GM23338 (cell line): Measurements from ENCODE around the gene RASGRF2. TPM values are rescaled to one million over a fixed set of nuclear protein-coding genes. Genes with fewer than 3 reads are reported as not detected.
A peak's percentile ranks its signal among the peaks of the same experiment; 100 is the strongest.

Source experiments
- ATAC-seq: fragments of 200-7000 bp; cut with Tn5 transposase; 3 replicates; pipeline ENCODE4 v1.9.1; 2020
- DNase-seq: peaks from one replicate; pipeline ENCODE4 v3.0.0-alpha.2; 2015; ENCODE audit warnings: low spot score
- H2AFZ ChIP-seq: fragments of 200-600 bp; sonication (generic); 2 replicates; pipeline ENCODE4 v1.8.0; 2016; ENCODE audit warnings: antibody characterized with exemption, mild to moderate bottlenecking, moderate library complexity
- H3F3A ChIP-seq: fragments of 200-600 bp; sonication (generic); replicated peaks from 2 replicates; pipeline ENCODE4 v1.8.0; 2017; ENCODE audit warnings: antibody characterized with exemption, mixed run types, low read depth
- H3K27ac ChIP-seq: fragments of 200-600 bp; sonication (generic); 2 replicates; pipeline ENCODE4 v1.6.1; 2016; ENCODE audit warnings: low read depth
- H3K27me3 ChIP-seq: fragments of 200-600 bp; sonication (generic); 2 replicates; pipeline ENCODE4 v1.8.0; 2016; ENCODE audit warnings: mild to moderate bottlenecking, mixed run types, moderate library complexity; ENCODE audit not compliant: insufficient read depth
- H3K36me3 ChIP-seq: fragments of 200-600 bp; sonication (generic); 2 replicates; pipeline ENCODE4 v1.8.0; 2016; ENCODE audit warnings: mild to moderate bottlenecking; ENCODE audit not compliant: insufficient read depth
- H3K4me1 ChIP-seq: fragments of 200-600 bp; sonication (generic); 2 replicates; pipeline ENCODE4 v1.8.0; 2016; ENCODE audit warnings: mild to moderate bottlenecking, moderate library complexity; ENCODE audit not compliant: insufficient read depth
- H3K4me2 ChIP-seq: fragments of 200-600 bp; sonication (generic); 2 replicates; pipeline ENCODE4 v1.7.1; 2017; ENCODE audit warnings: mixed run types
- H3K4me3 ChIP-seq: fragments of 200-600 bp; sonication (generic); 2 replicates; pipeline ENCODE4 v1.6.1; 2016; ENCODE audit warnings: mixed run types
- H3K79me2 ChIP-seq: fragments of 200-600 bp; sonication (generic); replicated peaks from 2 replicates; pipeline ENCODE4 v1.8.0; 2017; ENCODE audit warnings: mild to moderate bottlenecking; ENCODE audit not compliant: insufficient read depth
- H3K9me2 ChIP-seq: fragments of 200-600 bp; sonication (generic); 2 replicates; pipeline ENCODE4 v1.8.0; 2017; ENCODE audit not compliant: insufficient read depth
- H4K20me1 ChIP-seq: fragments of 200-600 bp; sonication (generic); replicated peaks from 2 replicates; pipeline ENCODE4 v1.8.0; 2017; ENCODE audit warnings: mild to moderate bottlenecking; ENCODE audit not compliant: insufficient read depth
- H3K27ac Mint-ChIP-seq: 2 replicates; pipeline ENCODE4 v1.8.0; 2020; ENCODE audit warnings: inconsistent platforms, mild to moderate bottlenecking, moderate library complexity, mixed read lengths
- H3K27me3 Mint-ChIP-seq: 3 replicates; pipeline ENCODE4 v1.8.0; 2022; ENCODE audit warnings: low read depth, mild to moderate bottlenecking, moderate library complexity, mixed read lengths, inconsistent platforms; ENCODE audit not compliant: insufficient read depth, poor library complexity
- H3K36me3 Mint-ChIP-seq: 3 replicates; pipeline ENCODE4 v1.8.0; 2021; ENCODE audit warnings: low read depth, mild to moderate bottlenecking, inconsistent platforms, moderate library complexity, mixed read lengths
- H3K4me1 Mint-ChIP-seq: 3 replicates; pipeline ENCODE4 v1.8.0; 2020; ENCODE audit warnings: mild to moderate bottlenecking, inconsistent platforms, mixed read lengths
- H3K4me3 Mint-ChIP-seq: 3 replicates; pipeline ENCODE4 v1.8.0; 2021; ENCODE audit warnings: moderate library complexity, mild to moderate bottlenecking, inconsistent platforms, mixed read lengths
- H3K9me3 Mint-ChIP-seq: 3 replicates; pipeline ENCODE4 v1.8.0; 2020; ENCODE audit warnings: moderate library complexity, mild to moderate bottlenecking, inconsistent platforms, mixed read lengths
- CREB1 ChIP-seq: fragments of 250-450 bp; sonication (Bioruptor Pico); IDR thresholded peaks from 2 replicates; pipeline ENCODE4 v1.5.0; 2020; ENCODE audit warnings: low read depth, mild to moderate bottlenecking, moderate library complexity
- EZH2 ChIP-seq: fragments of 200-600 bp; sonication (generic); IDR thresholded peaks from one replicate; pipeline ENCODE4 v1.8.0; 2017; ENCODE audit warnings: antibody characterized with exemption, mild to moderate bottlenecking, low read depth; ENCODE audit not compliant: unreplicated experiment
- EZH2phosphoT487 ChIP-seq: fragments of 200-600 bp; sonication (generic); IDR thresholded peaks from one replicate; pipeline ENCODE4 v1.8.1; 2018; ENCODE audit warnings: antibody characterized with exemption; ENCODE audit not compliant: unreplicated experiment
- JUNB ChIP-seq: IDR thresholded peaks from one replicate; pipeline ENCODE4 v1.6.1; 2016; ENCODE audit warnings: antibody characterized with exemption; ENCODE audit not compliant: unreplicated experiment
- NANOG ChIP-seq: IDR thresholded peaks from 2 replicates; pipeline ENCODE4 v1.6.1; 2016; ENCODE audit warnings: antibody characterized with exemption, borderline replicate concordance
- POLR2AphosphoS5 ChIP-seq: IDR thresholded peaks from 2 replicates; pipeline ENCODE4 v1.6.1; 2016; ENCODE audit warnings: antibody characterized with exemption, low read depth
- STAT1 ChIP-seq: IDR thresholded peaks from one replicate; pipeline ENCODE4 v1.6.1; 2016; ENCODE audit warnings: antibody characterized with exemption; ENCODE audit not compliant: unreplicated experiment
- ZNF114 ChIP-seq: fragments of 250-450 bp; sonication (Bioruptor Pico); IDR thresholded peaks from 2 replicates; pipeline ENCODE4 v1.5.0; 2020; ENCODE audit warnings: mild to moderate bottlenecking, moderate library complexity
- ZNF331 ChIP-seq: fragments of 250-450 bp; sonication (Bioruptor Pico); IDR thresholded peaks from 2 replicates; pipeline ENCODE4 v1.5.0; 2020; ENCODE audit warnings: low read depth, mild to moderate bottlenecking, moderate library complexity
- polyA plus RNA-seq: library from polyadenylated mRNA; unstranded; fragments of >200 nt; fragmentation: Nextera tagmentation; extraction: Ambion mirVana; gene quantifications from 2 replicates; pipeline ENCODE4 v1.2.1, GENCODE V29; 2016
- total RNA-seq: library from RNA; depleted of rRNA; stranded (reverse); fragments of >200 nt; shearing (Covaris generic); gene quantifications from 2 replicates; pipeline ENCODE4 v1.2.3, GENCODE V29; 2014
- TF ChIP-seq, protein P1 (sequence below): fragments of 250-450 bp; sonication (Bioruptor Pico); IDR thresholded peaks from 2 replicates; pipeline ENCODE4 v1.5.0; 2020; ENCODE audit warnings: mild to moderate bottlenecking, moderate library complexity
- TF ChIP-seq, protein P2 (sequence below): IDR thresholded peaks from one replicate; pipeline ENCODE4 v1.6.1; 2018; ENCODE audit warnings: antibody characterized with exemption; ENCODE audit not compliant: unreplicated experiment

RASGRF2 gene
- total and polyA plus RNA-seq, 2 experiments from 2014 or later, result 5.0 to 19.2 TPM

DNA sequence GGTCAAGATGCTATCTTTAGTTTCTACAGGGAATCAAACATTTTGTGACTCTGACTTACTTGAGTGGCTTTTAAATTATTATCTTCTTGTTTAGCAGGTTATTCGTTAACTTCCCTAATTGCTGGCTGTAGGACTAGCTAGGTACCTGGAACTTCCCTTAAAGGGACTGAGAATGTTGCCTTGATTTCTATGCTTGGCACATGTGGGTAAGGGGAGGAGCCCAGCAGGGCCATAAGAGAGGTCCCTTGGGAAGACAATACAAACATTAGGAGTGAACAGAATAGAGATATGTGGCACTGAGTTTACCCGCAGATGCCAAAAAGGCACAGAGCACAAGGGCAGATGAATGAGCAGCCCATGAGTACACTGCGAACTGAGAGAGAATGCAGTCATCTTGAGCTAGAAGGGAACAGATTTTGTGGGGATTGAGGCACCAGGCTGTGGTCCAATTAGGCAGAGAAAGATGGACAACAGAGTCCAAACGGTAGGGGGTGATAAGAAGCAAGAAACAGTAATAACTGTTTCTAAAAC is 282.8 kb downstream of the RASGRF2 start (continued):
- TF ChIP-seq, protein P1, sequence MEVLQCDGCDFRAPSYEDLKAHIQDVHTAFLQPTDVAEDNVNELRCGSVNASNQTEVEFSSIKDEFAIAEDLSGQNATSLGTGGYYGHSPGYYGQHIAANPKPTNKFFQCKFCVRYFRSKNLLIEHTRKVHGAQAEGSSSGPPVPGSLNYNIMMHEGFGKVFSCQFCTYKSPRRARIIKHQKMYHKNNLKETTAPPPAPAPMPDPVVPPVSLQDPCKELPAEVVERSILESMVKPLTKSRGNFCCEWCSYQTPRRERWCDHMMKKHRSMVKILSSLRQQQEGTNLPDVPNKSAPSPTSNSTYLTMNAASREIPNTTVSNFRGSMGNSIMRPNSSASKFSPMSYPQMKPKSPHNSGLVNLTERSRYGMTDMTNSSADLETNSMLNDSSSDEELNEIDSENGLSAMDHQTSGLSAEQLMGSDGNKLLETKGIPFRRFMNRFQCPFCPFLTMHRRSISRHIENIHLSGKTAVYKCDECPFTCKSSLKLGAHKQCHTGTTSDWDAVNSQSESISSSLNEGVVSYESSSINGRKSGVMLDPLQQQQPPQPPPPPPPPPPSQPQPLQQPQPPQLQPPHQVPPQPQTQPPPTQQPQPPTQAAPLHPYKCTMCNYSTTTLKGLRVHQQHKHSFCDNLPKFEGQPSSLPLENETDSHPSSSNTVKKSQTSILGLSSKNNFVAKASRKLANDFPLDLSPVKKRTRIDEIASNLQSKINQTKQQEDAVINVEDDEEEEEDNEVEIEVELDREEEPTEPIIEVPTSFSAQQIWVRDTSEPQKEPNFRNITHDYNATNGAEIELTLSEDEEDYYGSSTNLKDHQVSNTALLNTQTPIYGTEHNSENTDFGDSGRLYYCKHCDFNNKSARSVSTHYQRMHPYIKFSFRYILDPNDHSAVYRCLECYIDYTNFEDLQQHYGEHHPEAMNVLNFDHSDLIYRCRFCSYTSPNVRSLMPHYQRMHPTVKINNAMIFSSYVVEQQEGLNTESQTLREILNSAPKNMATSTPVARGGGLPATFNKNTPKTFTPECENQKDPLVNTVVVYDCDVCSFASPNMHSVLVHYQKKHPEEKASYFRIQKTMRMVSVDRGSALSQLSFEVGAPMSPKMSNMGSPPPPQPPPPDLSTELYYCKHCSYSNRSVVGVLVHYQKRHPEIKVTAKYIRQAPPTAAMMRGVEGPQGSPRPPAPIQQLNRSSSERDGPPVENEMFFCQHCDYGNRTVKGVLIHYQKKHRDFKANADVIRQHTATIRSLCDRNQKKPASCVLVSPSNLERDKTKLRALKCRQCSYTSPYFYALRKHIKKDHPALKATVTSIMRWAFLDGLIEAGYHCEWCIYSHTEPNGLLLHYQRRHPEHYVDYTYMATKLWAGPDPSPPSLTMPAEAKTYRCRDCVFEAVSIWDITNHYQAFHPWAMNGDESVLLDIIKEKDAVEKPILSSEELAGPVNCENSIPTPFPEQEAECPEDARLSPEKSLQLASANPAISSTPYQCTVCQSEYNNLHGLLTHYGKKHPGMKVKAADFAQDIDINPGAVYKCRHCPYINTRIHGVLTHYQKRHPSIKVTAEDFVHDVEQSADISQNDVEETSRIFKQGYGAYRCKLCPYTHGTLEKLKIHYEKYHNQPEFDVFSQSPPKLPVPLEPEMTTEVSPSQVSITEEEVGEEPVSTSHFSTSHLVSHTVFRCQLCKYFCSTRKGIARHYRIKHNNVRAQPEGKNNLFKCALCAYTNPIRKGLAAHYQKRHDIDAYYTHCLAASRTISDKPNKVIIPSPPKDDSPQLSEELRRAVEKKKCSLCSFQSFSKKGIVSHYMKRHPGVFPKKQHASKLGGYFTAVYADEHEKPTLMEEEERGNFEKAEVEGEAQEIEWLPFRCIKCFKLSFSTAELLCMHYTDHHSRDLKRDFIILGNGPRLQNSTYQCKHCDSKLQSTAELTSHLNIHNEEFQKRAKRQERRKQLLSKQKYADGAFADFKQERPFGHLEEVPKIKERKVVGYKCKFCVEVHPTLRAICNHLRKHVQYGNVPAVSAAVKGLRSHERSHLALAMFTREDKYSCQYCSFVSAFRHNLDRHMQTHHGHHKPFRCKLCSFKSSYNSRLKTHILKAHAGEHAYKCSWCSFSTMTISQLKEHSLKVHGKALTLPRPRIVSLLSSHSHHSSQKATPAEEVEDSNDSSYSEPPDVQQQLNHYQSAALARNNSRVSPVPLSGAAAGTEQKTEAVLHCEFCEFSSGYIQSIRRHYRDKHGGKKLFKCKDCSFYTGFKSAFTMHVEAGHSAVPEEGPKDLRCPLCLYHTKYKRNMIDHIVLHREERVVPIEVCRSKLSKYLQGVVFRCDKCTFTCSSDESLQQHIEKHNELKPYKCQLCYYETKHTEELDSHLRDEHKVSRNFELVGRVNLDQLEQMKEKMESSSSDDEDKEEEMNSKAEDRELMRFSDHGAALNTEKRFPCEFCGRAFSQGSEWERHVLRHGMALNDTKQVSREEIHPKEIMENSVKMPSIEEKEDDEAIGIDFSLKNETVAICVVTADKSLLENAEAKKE, result no peak
- no peak for TF ChIP-seq POLR2AphosphoS5

GRCh38 chr5:81244451-81244850 is 284.3 kb downstream of the RASGRF2 start:
- peaks cover 6% of the 10 kb centered on the region for H3K27me3 Mint-ChIP-seq
- no peak overlapping the region for H3K4me3 Mint-ChIP-seq
- Histone ChIP-seq H3K4me2 (no peak overlapping the region), H3K27me3 (no peaks in the 10 kb centered on the region), H3K36me3 (no peaks in the 10 kb centered on the region), H3K4me1 (peaks cover 11% of the 10 kb centered on the region), H3K4me3 (no peak overlapping the region), H3K27ac (no peak overlapping the region), H2AFZ (no peak overlapping the region), H3F3A (no peaks in the 10 kb centered on the region), H4K20me1 (peaks cover 18% of the 10 kb centered on the region), H3K9me2 (no peaks in the 10 kb centered on the region; the same call in 1 of the 2 replicates), H3K79me2 (no peaks in the 10 kb centered on the region)
- ATAC-seq, result no peak
- no peak for DNase-seq
- no peak for TF ChIP-seq JUNB
- no peak for TF ChIP-seq POLR2AphosphoS5
- H3K4me1 Mint-ChIP-seq, result peaks cover 34% of the 10 kb centered on the region
- H3K9me3 Mint-ChIP-seq, result no peaks in the 10 kb centered on the region
- H3K36me3 Mint-ChIP-seq, result no peaks in the 10 kb centered on the region; the same call in 2 of the 3 replicates
- no peak overlapping the region for H3K27ac Mint-ChIP-seq

DNA sequence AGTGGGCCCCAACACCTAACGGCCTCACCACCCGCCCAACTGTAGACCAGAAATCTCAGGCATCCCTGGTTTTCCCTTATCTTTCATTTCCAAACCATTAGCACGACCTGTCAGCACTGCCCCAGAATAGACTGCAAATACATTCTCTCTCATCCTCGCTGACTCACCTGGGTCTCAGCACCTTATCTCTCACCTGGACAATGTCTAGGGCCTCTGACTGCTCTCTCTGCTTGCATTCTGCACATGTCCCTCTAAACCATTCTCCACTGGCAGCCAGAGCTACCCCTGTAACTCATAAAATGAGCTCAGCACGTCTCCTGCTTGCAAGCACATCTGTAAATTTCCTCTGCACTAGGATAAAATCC is 285.7 kb downstream of the RASGRF2 start:
- peaks cover 11% of the 10 kb centered on the region for H3K4me1 ChIP-seq
- H3K4me2 ChIP-seq, result no peak overlapping the region
- H4K20me1 ChIP-seq, result peaks cover 18% of the 10 kb centered on the region
- no peaks in the 10 kb centered on the region for H3K9me2 ChIP-seq
- no peak overlapping the region for H3K4me3 Mint-ChIP-seq
- H3K36me3 Mint-ChIP-seq, result peaks cover 6% of the 10 kb centered on the region
- H3F3A ChIP-seq, result no peaks in the 10 kb centered on the region
- no peaks in the 10 kb centered on the region for H3K27me3 ChIP-seq
- H3K27ac ChIP-seq, result no peak overlapping the region
- H3K27ac Mint-ChIP-seq, result peak overlapping the region; percentile 25; the same call in 1 of the 2 replicates
- ATAC-seq (no peak), DNase-seq (no peak)
- H3K9me3 Mint-ChIP-seq, result no peaks in the 10 kb centered on the region
- peaks cover 40% of the 10 kb centered on the region for H3K4me1 Mint-ChIP-seq
- no peak overlapping the region for H2AFZ ChIP-seq
- no peaks in the 10 kb centered on the region for H3K36me3 ChIP-seq
- H3K27me3 Mint-ChIP-seq, result peaks cover 3% of the 10 kb centered on the region
- no peaks in the 10 kb centered on the region for H3K79me2 ChIP-seq
- H3K4me3 ChIP-seq, result no peak overlapping the region
- no peak for TF ChIP-seq NANOG
- TF ChIP-seq ZNF114, result no peak
- no peak for TF ChIP-seq CREB1 (CRISPR knock-in tag)
- TF ChIP-seq, protein P2, sequence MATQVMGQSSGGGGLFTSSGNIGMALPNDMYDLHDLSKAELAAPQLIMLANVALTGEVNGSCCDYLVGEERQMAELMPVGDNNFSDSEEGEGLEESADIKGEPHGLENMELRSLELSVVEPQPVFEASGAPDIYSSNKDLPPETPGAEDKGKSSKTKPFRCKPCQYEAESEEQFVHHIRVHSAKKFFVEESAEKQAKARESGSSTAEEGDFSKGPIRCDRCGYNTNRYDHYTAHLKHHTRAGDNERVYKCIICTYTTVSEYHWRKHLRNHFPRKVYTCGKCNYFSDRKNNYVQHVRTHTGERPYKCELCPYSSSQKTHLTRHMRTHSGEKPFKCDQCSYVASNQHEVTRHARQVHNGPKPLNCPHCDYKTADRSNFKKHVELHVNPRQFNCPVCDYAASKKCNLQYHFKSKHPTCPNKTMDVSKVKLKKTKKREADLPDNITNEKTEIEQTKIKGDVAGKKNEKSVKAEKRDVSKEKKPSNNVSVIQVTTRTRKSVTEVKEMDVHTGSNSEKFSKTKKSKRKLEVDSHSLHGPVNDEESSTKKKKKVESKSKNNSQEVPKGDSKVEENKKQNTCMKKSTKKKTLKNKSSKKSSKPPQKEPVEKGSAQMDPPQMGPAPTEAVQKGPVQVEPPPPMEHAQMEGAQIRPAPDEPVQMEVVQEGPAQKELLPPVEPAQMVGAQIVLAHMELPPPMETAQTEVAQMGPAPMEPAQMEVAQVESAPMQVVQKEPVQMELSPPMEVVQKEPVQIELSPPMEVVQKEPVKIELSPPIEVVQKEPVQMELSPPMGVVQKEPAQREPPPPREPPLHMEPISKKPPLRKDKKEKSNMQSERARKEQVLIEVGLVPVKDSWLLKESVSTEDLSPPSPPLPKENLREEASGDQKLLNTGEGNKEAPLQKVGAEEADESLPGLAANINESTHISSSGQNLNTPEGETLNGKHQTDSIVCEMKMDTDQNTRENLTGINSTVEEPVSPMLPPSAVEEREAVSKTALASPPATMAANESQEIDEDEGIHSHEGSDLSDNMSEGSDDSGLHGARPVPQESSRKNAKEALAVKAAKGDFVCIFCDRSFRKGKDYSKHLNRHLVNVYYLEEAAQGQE, result no peak
- TF ChIP-seq STAT1, result no peak
- TF ChIP-seq ZNF331 (CRISPR knock-in tag), result no peak
- TF ChIP-seq EZH2phosphoT487, result no peak
- TF ChIP-seq EZH2, result no peak
